Body of pancreas (tissue), 4 donors: ENCODE measurements around the gene ADCY1. TPM values are rescaled to one million over a fixed set of nuclear protein-coding genes. Genes with fewer than 3 reads are reported as not detected.
A peak's percentile ranks its signal among the peaks of the same experiment; 100 is the strongest.

Source experiments
- ATAC-seq: fragments of 150-250 bp; one replicate; pipeline ENCODE4 v1.9.1; 2016
- DNase-seq, 4 donors: peaks; one replicate each; pipeline ENCODE4 v3.0.0-alpha.2; 2019
- H3K27ac ChIP-seq, 4 donors: fragments of 200-600 bp; sonication (generic); 1 replicate in 3 of 4; 2 replicates in 1 of 4; pipeline versions ENCODE4 v1.5.1 to v1.6.1; 2016 to 2019; ENCODE audit warnings: mild to moderate bottlenecking in 1 of 4, mixed read lengths in 1 of 4, moderate library complexity in 1 of 4
- H3K27me3 ChIP-seq, 2 donors: fragments of 200-600 bp; sonication (generic); one replicate each; pipeline ENCODE4 v1.6.0; 2016; ENCODE audit warnings: mild to moderate bottlenecking in 1 of 2
- H3K36me3 ChIP-seq, 2 donors: fragments of 200-600 bp; sonication (generic); replicated peaks in 1 of 2; 2 replicates each; pipeline ENCODE4 v1.5.1; 2016; ENCODE audit warnings: low read depth in 2 of 2; ENCODE audit not compliant: insufficient read depth in 1 of 2
- H3K4me1 ChIP-seq: fragments of 200-600 bp; sonication (generic); one replicate; pipeline ENCODE4 v1.6.0; 2016
- H3K4me3 ChIP-seq, 2 donors: fragments of 200-600 bp; sonication (generic); 1 replicate in 1 of 2; 2 replicates in 1 of 2; pipeline ENCODE4 v1.5.1; 2016 to 2019
- H3K9me3 ChIP-seq, 3 donors: fragments of 200-600 bp; sonication (generic); 1 replicate in 2 of 3; 2 replicates in 1 of 3; pipeline ENCODE4 v1.5.1; 2016
- POLR2A ChIP-seq, 3 donors: fragments of 450-650 bp; IDR thresholded peaks; one replicate each; pipeline ENCODE4 v1.6.1; 2016; ENCODE audit warnings: antibody characterized with exemption in 3 of 3, mild to moderate bottlenecking in 2 of 3
- WGBS, 2 donors: methylation state at CpG; one replicate each; pipeline ENCODE4 v1.1.5; 2017; 5-methylcytosine and 5-hydroxymethylcytosine counted together
- intact Hi-C: fragments of 100-400 bp; cut with DNase I; formaldehyde crosslinking; loops from one replicate; pipeline ENCODE4 v1.15.1; 2023
- total RNA-seq, 2 donors: library from RNA; depleted of rRNA; stranded (reverse); fragments of >200 nt; gene quantifications; one replicate each; pipeline ENCODE4 v1.1.0, GENCODE V29; 2016
- TF ChIP-seq, protein P1 (sequence below), 7 experiments: fragments of 450-650 bp in 4 of 7; fragments of 200-600 bp in 3 of 7; sonication (generic) in 3 of 7; IDR thresholded peaks; one replicate each; pipeline ENCODE4 v1.5.1; 2016 to 2019; ENCODE audit warnings: antibody characterized with exemption in 7 of 7

The ADCY1 gene
- total RNA-seq, 2 donors from 2014 or later: 6.2 to 7.6 TPM

GRCh38 chr7:45696476-45696875 is 122.3 kb downstream of the ADCY1 start:
- no peaks in the 10 kb centered on the region for H3K36me3 ChIP-seq
- no peak overlapping the region for H3K4me3 ChIP-seq
- H3K4me1 ChIP-seq: peaks cover 11% of the 10 kb centered on the region
- no peaks in the 10 kb centered on the region for H3K9me3 ChIP-seq
- no peak overlapping the region for H3K27ac ChIP-seq
- WGBS, 2 donors: 82 to 88% methylated on average over 1 to 4 of the region's 4 CpGs
- intact Hi-C loops: no loop called here
- ATAC-seq (no peak), DNase-seq (no peak)
- TF ChIP-seq, protein P1, sequence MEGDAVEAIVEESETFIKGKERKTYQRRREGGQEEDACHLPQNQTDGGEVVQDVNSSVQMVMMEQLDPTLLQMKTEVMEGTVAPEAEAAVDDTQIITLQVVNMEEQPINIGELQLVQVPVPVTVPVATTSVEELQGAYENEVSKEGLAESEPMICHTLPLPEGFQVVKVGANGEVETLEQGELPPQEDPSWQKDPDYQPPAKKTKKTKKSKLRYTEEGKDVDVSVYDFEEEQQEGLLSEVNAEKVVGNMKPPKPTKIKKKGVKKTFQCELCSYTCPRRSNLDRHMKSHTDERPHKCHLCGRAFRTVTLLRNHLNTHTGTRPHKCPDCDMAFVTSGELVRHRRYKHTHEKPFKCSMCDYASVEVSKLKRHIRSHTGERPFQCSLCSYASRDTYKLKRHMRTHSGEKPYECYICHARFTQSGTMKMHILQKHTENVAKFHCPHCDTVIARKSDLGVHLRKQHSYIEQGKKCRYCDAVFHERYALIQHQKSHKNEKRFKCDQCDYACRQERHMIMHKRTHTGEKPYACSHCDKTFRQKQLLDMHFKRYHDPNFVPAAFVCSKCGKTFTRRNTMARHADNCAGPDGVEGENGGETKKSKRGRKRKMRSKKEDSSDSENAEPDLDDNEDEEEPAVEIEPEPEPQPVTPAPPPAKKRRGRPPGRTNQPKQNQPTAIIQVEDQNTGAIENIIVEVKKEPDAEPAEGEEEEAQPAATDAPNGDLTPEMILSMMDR (IDR thresholded peaks at IDR 0.05): no peak
- no peak for TF ChIP-seq POLR2A (IDR thresholded peaks at IDR 0.05)
- no peaks in the 10 kb centered on the region for H3K27me3 ChIP-seq

DNA sequence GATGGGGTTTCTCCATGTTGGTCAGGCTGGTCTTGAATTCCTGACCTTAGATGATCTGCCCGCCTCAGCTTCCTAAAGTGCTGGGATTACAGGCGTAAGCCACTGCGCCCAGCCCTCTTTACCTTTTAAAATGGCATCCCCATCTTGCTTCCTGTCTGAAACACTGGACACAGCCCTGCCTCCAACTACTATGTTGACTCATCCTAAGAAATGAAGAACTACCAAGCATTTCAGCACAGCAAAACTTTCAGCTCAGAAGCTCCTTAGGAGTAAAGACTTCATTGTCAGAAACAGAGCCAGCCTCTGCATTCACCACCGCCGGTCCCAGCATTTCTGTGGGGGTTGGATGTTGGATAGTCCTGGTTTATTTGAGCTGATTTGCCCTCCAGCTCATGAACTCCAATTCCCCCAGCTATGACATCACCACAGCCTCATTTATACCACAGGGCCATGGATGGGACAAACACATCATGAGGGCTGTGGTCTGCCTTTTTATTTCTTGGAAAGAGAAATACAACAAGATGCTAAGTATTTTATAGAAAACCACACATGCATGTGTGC is 123.5 kb downstream of the ADCY1 start:
- 94 to 95% methylated on average over 5 of the region's 5 CpGs for WGBS, 2 donors
- intact Hi-C loops: no loop called here
- no peak for ATAC-seq

DNA sequence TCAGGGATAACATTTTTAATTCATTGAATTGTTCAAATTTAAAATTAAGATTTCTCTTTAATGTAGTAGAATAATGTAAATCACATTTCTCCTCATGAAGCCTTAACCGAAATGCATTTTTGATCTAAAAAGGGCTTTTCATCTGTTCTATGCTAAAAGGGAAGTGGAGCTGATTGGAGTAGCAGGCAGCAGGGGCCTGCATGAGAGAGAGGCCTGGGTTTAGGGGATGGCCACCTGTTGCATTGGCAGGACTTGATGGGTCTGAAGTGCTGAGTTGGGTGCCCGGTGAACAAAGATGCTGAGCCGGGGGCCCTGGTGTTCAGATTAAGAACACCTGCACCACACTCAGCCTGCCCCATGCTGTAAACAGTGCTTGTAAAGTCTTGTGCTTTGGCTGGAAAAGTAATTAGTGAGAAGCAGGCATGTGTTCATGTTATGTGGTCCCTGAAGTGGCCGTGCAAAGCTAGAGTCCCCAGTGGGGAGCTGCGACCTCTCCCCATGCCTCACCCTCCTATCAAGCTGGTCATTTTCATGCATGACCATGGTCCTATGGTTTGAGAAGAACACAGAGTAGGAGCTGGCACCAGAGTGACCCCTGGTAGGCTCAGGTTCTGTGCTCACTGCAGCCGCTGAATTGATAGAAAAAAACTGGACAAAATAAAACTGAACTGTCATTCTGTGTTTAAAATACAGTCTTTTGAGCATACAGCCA is 124.3 kb downstream of the ADCY1 start:
- H3K9me3 ChIP-seq: no peaks in the 10 kb centered on the region
- no peaks in the 10 kb centered on the region for H3K36me3 ChIP-seq
- intact Hi-C loops: no loop called here
- H3K4me3 ChIP-seq: no peak overlapping the region
- no peaks in the 10 kb centered on the region for H3K4me1 ChIP-seq
- ATAC-seq (no peak), DNase-seq (peak in 1 of 4 donors; percentile 5)
- H3K27ac ChIP-seq: no peak overlapping the region
- 87 to 90% methylated on average over 6 of the region's 6 CpGs for WGBS, 2 donors
- no peaks in the 10 kb centered on the region for H3K27me3 ChIP-seq
- TF ChIP-seq POLR2A (IDR thresholded peaks at IDR 0.05): no peak
- TF ChIP-seq, protein P1 (IDR thresholded peaks at IDR 0.05): no peak

More for the DNA sequence above, 123.5 kb downstream of the ADCY1 start:
- Histone ChIP-seq H3K4me1 (no peaks in the 10 kb centered on the region), H3K4me3 (no peak overlapping the region), H3K9me3 (no peaks in the 10 kb centered on the region), H3K27ac (no peak overlapping the region), H3K27me3 (no peaks in the 10 kb centered on the region), H3K36me3 (no peaks in the 10 kb centered on the region)
- no peak for DNase-seq
- TF ChIP-seq, protein P1 (IDR thresholded peaks at IDR 0.05): no peak
- TF ChIP-seq POLR2A (IDR thresholded peaks at IDR 0.05): no peak

- Histone ChIP-seq H3K27me3 (no peaks in the 10 kb centered on the region), H3K36me3 (no peaks in the 10 kb centered on the region), H3K27ac (no peak overlapping the region), H3K4me1 (no peaks in the 10 kb centered on the region), H3K4me3 (no peak overlapping the region), H3K9me3 (no peaks in the 10 kb centered on the region)
- DNase-seq (peak in 1 of 4 donors; percentile 5), ATAC-seq (no peak)
- intact Hi-C loops: no loop called here
- no peak for TF ChIP-seq POLR2A (IDR thresholded peaks at IDR 0.05)
- TF ChIP-seq, protein P1 (IDR thresholded peaks at IDR 0.05): no peak
Observed at GRCh38 chr7:45699015-45699309, 124.8 kb downstream of the ADCY1 start.
